ENCODE measurements around the gene NAXE.

Gene NAXE

GRCh38 chr1:156642265-156643048 lies 50.9 kb downstream of the NAXE start:
- Histone ChIP-seq H3K9ac (ENCODE audit: low read length) (no peak overlapping the region), H3K9me3 (ENCODE audit: control insufficient read depth, low read length) (no peaks in the 10 kb centered on the region), H3K27me3 (replicated peaks; ENCODE audit: control insufficient read depth, insufficient read depth, low read length) (peaks cover 90% of the 10 kb centered on the region), H3K4me1 (ENCODE audit: control insufficient read depth, insufficient read depth, low read length) (no peaks in the 10 kb centered on the region), H3K36me3 (ENCODE audit: control insufficient read depth, insufficient read depth, low read length, severe bottlenecking) (no peaks in the 10 kb centered on the region), H3K4me3 (ENCODE audit: low read length) (peak overlapping the region; percentile 39)
- no peak for DNase-seq (ENCODE audit: low read depth)

- Histone ChIP-seq H3K4me3 (ENCODE audit: low read length) (no peak overlapping the region), H3K9me3 (ENCODE audit: control insufficient read depth, low read length) (no peaks in the 10 kb centered on the region), H3K4me1 (ENCODE audit: control insufficient read depth, insufficient read depth, low read length) (no peaks in the 10 kb centered on the region), H3K36me3 (ENCODE audit: control insufficient read depth, insufficient read depth, low read length, severe bottlenecking) (no peaks in the 10 kb centered on the region), H3K9ac (ENCODE audit: low read length) (no peak overlapping the region), H3K27me3 (replicated peaks; ENCODE audit: control insufficient read depth, insufficient read depth, low read length) (peaks cover 90% of the 10 kb centered on the region)
- DNase-seq (ENCODE audit: low read depth): no peak
Measured at GRCh38 chr1:156643049-156643777, 51.6 kb downstream of the NAXE start.

GRCh38 chr1:156643778-156644092 lies 52.2 kb downstream of the NAXE start:
- Histone ChIP-seq H3K36me3 (ENCODE audit: control insufficient read depth, insufficient read depth, low read length, severe bottlenecking) (no peaks in the 10 kb centered on the region), H3K9ac (ENCODE audit: low read length) (no peak overlapping the region), H3K4me3 (ENCODE audit: low read length) (no peak overlapping the region), H3K27me3 (replicated peaks; ENCODE audit: control insufficient read depth, insufficient read depth, low read length) (peaks cover 90% of the 10 kb centered on the region), H3K4me1 (ENCODE audit: control insufficient read depth, insufficient read depth, low read length) (no peaks in the 10 kb centered on the region), H3K9me3 (ENCODE audit: control insufficient read depth, low read length) (no peaks in the 10 kb centered on the region)
- no peak for DNase-seq (ENCODE audit: low read depth)
